Ovary (tissue), 9 donors: ENCODE measurements around the gene CFAP119. TPM values are rescaled to one million over a fixed set of nuclear protein-coding genes. Genes with fewer than 3 reads are reported as not detected.

Experiments
- DNase-seq, 5 donors: peaks; one replicate each; pipeline ENCODE4 v3.0.0-alpha.2; 2019 to 2020
- H3K27ac ChIP-seq, 2 donors: fragments of 200-600 bp; one replicate each; pipeline versions ENCODE4 v1.5.1 to v1.8.0; 2019 to 2022
- H3K27me3 ChIP-seq: fragments of 200-600 bp; one replicate; pipeline ENCODE4 v1.8.0; 2022
- H3K36me3 ChIP-seq: fragments of 200-600 bp; sonication (generic); one replicate; pipeline ENCODE4 v1.5.1; 2019
- H3K4me1 ChIP-seq: one replicate; pipeline ENCODE4 v1.8.1; 2013; ENCODE audit warnings: mild to moderate bottlenecking, moderate library complexity; ENCODE audit not compliant: insufficient read depth
- H3K4me3 ChIP-seq: fragments of 200-600 bp; sonication (generic); one replicate; pipeline ENCODE4 v1.5.1; 2017
- H3K9me3 ChIP-seq, 2 donors: fragments of 200-600 bp in 1 of 2; sonication (generic) in 1 of 2; one replicate each; pipeline versions ENCODE4 v1.5.1 to v1.8.1; 2013 to 2019; ENCODE audit warnings: mild to moderate bottlenecking in 1 of 2, moderate library complexity in 1 of 2
- EP300 ChIP-seq: sonication (generic); formaldehyde crosslinking; IDR thresholded peaks from one replicate; pipeline ENCODE4 v1.6.1; 2017; ENCODE audit warnings: antibody characterized with exemption
- POLR2A ChIP-seq: fragments of 450-650 bp; IDR thresholded peaks from one replicate; pipeline ENCODE4 v1.6.1; 2017; ENCODE audit warnings: antibody characterized with exemption, mild to moderate bottlenecking, moderate library complexity
- WGBS, 3 donors: extraction: QIAGEN DNeasy Blood & Tissue Kit in 1 of 3; methylation state at CpG; one replicate each; pipeline versions ENCODE4 v1.1.5 to v1.1.7; 2013 to 2017; 5-methylcytosine and 5-hydroxymethylcytosine counted together
- intact Hi-C, 4 donors: fragments of 100-400 bp; cut with DNase I; formaldehyde crosslinking; loops; one replicate each; pipeline versions ENCODE4 v1.11.0 to v1.15.1; 2022 to 2023
- polyA plus RNA-seq, 2 donors: library from polyadenylated mRNA; stranded (reverse); fragments of 200-250 nt in 1 of 2; fragments of 350-450 nt in 1 of 2; fragmentation: Illumina TruSeq in 1 of 2; extraction: RNeasy Lipid Tissue Mini Kit (QIAGEN cat#74804) in 1 of 2; gene quantifications; one replicate each; pipeline ENCODE4 v1.2.3, GENCODE V29; 2013 to 2014
- total RNA-seq, 7 donors: library from RNA; depleted of rRNA in 2 of 7; stranded (reverse); fragments of >200 nt in 2 of 7; fragmentation: NEBNext Ultra II Directional in 3 of 7; extraction: Animal tissue kit (Norgen Biotek cat#: 25700) in 3 of 7; gene quantifications; one replicate each; pipeline versions ENCODE4 v1.1.0 to v1.2.4, GENCODE V29; 2016 to 2023
- TF ChIP-seq, protein P1 (sequence below), 3 donors: fragments of 450-650 bp in 2 of 3; fragments of 200-600 bp in 1 of 3; IDR thresholded peaks; one replicate each; pipeline versions ENCODE4 v1.5.1 to v1.8.0; 2016 to 2022; ENCODE audit warnings: antibody characterized with exemption in 3 of 3, mild to moderate bottlenecking in 1 of 3
- donor health status: DM: no; HTN: no; CAD: no; lungs with moderate emphysema.
- donor health status: DM: no; HTN: no; CAD: no.
- donor health status: Bipolar disorder and iron deficiency.
- donor health status: DM: yes; HTN: yes; CAD: no.
- donor health status: DM: no; HTN: no; CAD: no.
- donor health status: DM: yes; HTN: yes; CAD: no.

CFAP119 gene
- total and polyA plus RNA-seq, 9 donors = 1.2 to 27.0 (median 4.6) TPM

DNA sequence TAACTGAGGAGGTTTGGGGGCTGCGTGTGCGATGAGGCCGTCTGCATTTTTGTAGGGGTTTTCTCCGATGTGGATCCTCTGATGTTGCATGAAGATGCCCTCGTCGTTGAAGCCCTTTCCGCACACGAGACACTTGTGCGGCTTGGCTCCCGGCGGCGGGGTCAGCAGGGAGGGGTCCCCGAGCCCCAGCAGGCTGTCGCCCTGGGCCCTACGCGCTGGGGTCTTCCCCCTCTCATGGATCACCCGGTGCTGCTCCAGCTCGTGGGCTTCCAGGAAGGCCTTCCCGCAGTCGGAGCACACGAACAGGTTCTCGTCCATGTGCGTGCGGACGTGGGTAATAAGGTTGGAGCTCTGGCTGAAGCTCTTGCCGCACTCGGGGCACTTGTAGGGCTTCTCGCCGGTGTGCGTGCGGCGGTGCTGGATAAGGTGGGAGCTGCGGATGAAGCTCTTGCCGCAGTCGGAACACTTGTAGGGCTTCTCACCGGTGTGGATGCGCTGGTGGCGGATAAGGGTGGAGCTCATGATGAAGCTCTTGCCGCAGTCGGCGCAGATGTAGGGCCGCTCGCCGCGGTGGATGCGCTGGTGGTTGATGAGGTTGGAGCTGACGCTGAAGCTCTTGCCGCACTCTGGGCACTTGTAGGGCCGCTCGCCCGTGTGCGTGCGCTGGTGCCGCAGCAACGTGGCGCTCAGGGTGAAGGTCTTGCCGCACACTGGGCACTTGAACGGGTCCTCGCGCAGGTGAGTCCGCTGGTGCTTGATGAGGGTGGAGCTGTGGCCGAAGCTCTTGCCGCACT is 20.8 kb upstream of the CFAP119 start:
- Histone ChIP-seq H3K4me1 (peaks cover 5% of the 10 kb centered on the region), H3K4me3 (no peak overlapping the region), H3K9me3 (no peaks in the 10 kb centered on the region), H3K36me3 (no peaks in the 10 kb centered on the region), H3K27me3 (no peaks in the 10 kb centered on the region), H3K27ac (no peak overlapping the region)
- no peak for DNase-seq
- WGBS, 3 donors = 92 to 94% (median 94%) methylated on average over 59 to 63 of the region's 63 CpGs
- intact Hi-C loops = loop anchor here in 1 of 4 donors (1.0 to 10.0 kb wide), 2 partner anchors 19 to 58 kb away; no protein-coding TSS in a partner anchor
- TF ChIP-seq, protein P1, sequence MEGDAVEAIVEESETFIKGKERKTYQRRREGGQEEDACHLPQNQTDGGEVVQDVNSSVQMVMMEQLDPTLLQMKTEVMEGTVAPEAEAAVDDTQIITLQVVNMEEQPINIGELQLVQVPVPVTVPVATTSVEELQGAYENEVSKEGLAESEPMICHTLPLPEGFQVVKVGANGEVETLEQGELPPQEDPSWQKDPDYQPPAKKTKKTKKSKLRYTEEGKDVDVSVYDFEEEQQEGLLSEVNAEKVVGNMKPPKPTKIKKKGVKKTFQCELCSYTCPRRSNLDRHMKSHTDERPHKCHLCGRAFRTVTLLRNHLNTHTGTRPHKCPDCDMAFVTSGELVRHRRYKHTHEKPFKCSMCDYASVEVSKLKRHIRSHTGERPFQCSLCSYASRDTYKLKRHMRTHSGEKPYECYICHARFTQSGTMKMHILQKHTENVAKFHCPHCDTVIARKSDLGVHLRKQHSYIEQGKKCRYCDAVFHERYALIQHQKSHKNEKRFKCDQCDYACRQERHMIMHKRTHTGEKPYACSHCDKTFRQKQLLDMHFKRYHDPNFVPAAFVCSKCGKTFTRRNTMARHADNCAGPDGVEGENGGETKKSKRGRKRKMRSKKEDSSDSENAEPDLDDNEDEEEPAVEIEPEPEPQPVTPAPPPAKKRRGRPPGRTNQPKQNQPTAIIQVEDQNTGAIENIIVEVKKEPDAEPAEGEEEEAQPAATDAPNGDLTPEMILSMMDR (IDR thresholded peaks at IDR 0.05) = no peak
- TF ChIP-seq POLR2A = no peak
- TF ChIP-seq EP300 = no peak

DNA sequence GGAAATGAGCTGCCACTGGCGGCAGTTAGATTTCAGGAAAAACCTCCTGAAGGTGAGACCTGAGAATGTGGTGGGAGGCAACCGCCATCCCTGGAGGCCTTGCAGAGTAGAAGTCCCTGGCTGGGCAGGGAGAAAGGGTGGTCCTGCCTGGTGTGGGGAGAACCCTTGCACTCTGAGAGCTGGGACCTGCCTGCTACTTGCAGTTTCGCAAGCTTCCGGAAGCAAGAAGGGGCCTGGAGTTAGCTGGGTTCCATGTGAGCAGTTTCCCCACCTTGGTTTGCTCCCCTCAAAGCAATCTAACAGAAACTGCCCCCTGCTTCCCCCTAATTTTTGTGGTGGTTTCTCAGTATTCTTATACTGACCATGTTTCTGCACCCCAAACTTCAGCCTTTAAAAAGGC is 18.7 kb upstream of the CFAP119 start:
- no peak overlapping the region for H3K4me3 ChIP-seq
- peaks cover 3% of the 10 kb centered on the region for H3K4me1 ChIP-seq
- H3K27ac ChIP-seq = no peak overlapping the region
- no peak for DNase-seq
- no peaks in the 10 kb centered on the region for H3K27me3 ChIP-seq
- no peaks in the 10 kb centered on the region for H3K9me3 ChIP-seq
- intact Hi-C loops = loop anchor here in 1 of 4 donors (10.0 kb wide), 1 partner anchor 56 kb away; no protein-coding TSS in a partner anchor
- 76 to 81% (median 77%) methylated on average over 4 of the region's 4 CpGs for WGBS, 3 donors
- no peak for TF ChIP-seq POLR2A
- TF ChIP-seq, protein P1 (IDR thresholded peaks at IDR 0.05) = no peak
- no peak for TF ChIP-seq EP300
- H3K36me3 ChIP-seq = no peaks in the 10 kb centered on the region

DNA sequence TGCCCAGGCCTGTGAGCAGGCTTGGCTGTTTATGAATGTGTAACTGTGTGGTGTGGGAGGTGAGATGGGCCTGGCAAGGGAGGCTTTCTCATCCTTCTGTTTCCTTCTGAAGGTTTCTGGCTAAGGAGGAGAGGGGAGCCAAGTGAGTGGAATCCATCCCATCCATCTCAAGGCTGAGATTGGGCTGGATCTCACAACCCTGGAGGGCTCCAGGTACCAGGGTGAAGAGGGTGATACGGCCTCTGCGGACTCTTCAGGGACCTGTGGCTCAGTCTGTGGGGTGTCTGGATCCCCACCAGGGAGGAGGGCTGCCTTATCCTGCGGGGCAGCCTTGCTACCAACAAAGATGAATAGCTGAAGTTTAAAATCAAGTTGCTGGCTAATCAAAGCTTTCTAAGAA is 18.2 kb upstream of the CFAP119 start:
- Histone ChIP-seq H3K9me3 (no peaks in the 10 kb centered on the region), H3K4me1 (peaks cover 5% of the 10 kb centered on the region), H3K27ac (no peak overlapping the region), H3K36me3 (no peaks in the 10 kb centered on the region), H3K4me3 (no peak overlapping the region), H3K27me3 (no peaks in the 10 kb centered on the region)
- intact Hi-C loops = loop anchor here in 1 of 4 donors (10.0 kb wide), 1 partner anchor 55 kb away; no protein-coding TSS in a partner anchor
- WGBS, 3 donors = 66 to 81% (median 79%) methylated on average over 3 of the region's 3 CpGs
- TF ChIP-seq, protein P1 (IDR thresholded peaks at IDR 0.05) = no peak
- TF ChIP-seq EP300 (no peak), POLR2A (no peak)
- no peak for DNase-seq

DNA sequence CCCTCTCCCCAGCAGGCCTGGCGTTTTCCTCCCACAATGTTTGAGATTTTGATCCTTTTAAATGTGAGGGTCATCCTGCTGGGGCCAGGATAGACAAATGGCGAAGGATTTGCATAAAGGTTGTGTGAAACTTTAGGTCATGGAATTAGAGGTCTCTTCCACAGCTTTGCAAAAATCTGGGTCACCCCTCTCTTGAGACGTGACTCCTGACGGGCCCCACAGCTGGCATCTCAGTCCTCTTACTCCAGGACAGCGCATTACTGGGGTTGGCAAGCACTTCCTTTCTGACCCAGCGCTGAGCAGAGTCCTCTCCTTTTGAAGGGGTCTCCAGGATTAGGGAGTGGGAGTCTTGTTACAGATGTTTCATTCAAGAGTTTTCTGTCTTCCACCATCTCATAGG is 17.7 kb upstream of the CFAP119 start:
- Histone ChIP-seq H3K36me3 (no peaks in the 10 kb centered on the region), H3K4me1 (peaks cover 7% of the 10 kb centered on the region), H3K4me3 (no peak overlapping the region), H3K27ac (no peak overlapping the region), H3K27me3 (no peaks in the 10 kb centered on the region), H3K9me3 (no peaks in the 10 kb centered on the region)
- TF ChIP-seq, protein P1 (IDR thresholded peaks at IDR 0.05) = no peak
- no peak for TF ChIP-seq POLR2A
- whole genome bisulfite sequencing, 3 donors = 83 to 87% (median 85%) methylated on average over 6 of the region's 6 CpGs
- no peak for DNase-seq
- intact Hi-C loops = no loop called here
